Prostate gland (tissue), 2 donors: ENCODE measurements around the gene PLEKHM2. TPM values are rescaled to one million over a fixed set of nuclear protein-coding genes. Genes with fewer than 3 reads are reported as not detected.

ENCODE experiments used
- DNase-seq: peaks from one replicate; pipeline ENCODE4 v3.0.0-alpha.2; 2019; ENCODE audit warnings: low spot score
- H3K27ac ChIP-seq, 2 donors: fragments of 200-600 bp; sonication (generic); 2 replicates each; pipeline ENCODE4 v1.5.1; 2017 to 2019
- H3K27me3 ChIP-seq: fragments of 200-600 bp; sonication (generic); replicated peaks from 2 replicates; pipeline ENCODE4 v1.5.1; 2019; ENCODE audit not compliant: insufficient read depth
- H3K36me3 ChIP-seq, 2 donors: fragments of 200-600 bp; sonication (generic); 1 replicate in 1 of 2; 2 replicates in 1 of 2; pipeline versions ENCODE4 v1.5.1 to v1.8.1; 2017 to 2019
- H3K4me1 ChIP-seq: fragments of 200-600 bp; sonication (generic); replicated peaks from 2 replicates; pipeline ENCODE4 v1.5.1; 2019
- H3K4me3 ChIP-seq, 2 donors: fragments of 200-600 bp; sonication (generic); 2 replicates each; pipeline ENCODE4 v1.5.1; 2017 to 2019
- H3K9me3 ChIP-seq: fragments of 200-600 bp; sonication (generic); 2 replicates; pipeline ENCODE4 v1.5.1; 2017
- POLR2A ChIP-seq: fragments of 450-650 bp; IDR thresholded peaks from one replicate; pipeline ENCODE4 v1.6.1; 2016; ENCODE audit warnings: antibody characterized with exemption, mild to moderate bottlenecking
- POLR2AphosphoS5 ChIP-seq: sonication (generic); formaldehyde crosslinking; IDR thresholded peaks from one replicate; pipeline ENCODE4 v1.6.1; 2017; ENCODE audit warnings: antibody characterized with exemption
- WGBS: methylation state at CpG from one replicate; pipeline ENCODE4 v1.1.5; 2018; 5-methylcytosine and 5-hydroxymethylcytosine counted together
- intact Hi-C: fragments of 100-400 bp; cut with DNase I; formaldehyde crosslinking; loops from one replicate; pipeline ENCODE4 v1.14.2; 2022
- total RNA-seq, 2 donors: library from RNA; depleted of rRNA; stranded (reverse); fragments of >200 nt; gene quantifications; one replicate each; pipeline ENCODE4 v1.1.0, GENCODE V29; 2016
- TF ChIP-seq, protein P1 (sequence below), 4 experiments: fragments of 200-600 bp in 2 of 4; fragments of 450-650 bp in 2 of 4; sonication (generic) in 2 of 4; IDR thresholded peaks; 1 replicate in 3 of 4; 2 replicates in 1 of 4; pipeline ENCODE4 v1.5.1; 2016 to 2019; ENCODE audit warnings: antibody characterized with exemption in 4 of 4, mild to moderate bottlenecking in 2 of 4, moderate library complexity in 2 of 4

Gene PLEKHM2
- total RNA-seq, 2 donors from 2014 or later, result 29.0 to 60.4 TPM

- H3K36me3 ChIP-seq, result peaks cover 3 to 21% of the 10 kb centered on the region in 2 donors
These were observed 38.9 kb downstream of the PLEKHM2 start for GRCh38 chr1:15722836-15723532.

DNA sequence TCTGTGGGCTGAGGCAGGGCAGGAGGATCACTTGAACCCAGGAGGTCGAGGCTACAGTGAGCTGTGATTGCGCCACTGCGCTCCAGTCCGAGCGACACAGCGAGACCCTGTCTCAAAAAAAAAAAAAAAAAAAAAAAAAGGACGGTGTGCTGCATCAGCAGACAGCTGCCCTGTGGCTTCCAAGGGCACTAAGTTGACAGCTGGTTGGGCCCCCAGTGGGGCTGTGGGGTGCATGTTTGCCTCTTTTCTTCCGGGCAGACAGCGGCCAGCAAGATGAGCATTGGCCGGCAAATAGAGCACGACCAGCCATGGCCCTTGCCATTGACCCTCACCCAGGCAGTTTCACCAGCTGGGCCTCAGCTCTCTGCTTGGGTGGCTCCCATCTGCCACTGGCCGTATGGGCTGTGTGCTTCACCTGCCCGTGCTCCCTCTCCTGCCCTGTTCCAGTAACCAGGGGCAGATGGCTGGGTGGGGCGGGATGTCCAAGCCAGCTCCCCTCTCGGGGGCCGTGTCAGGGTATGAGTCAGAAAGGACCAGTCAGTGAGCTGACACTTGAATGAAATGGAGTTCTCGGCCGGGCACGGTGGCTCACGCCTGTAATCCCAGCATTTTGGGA, 39.6 kb downstream of the PLEKHM2 start:
- H3K4me1 ChIP-seq, result no peaks in the 10 kb centered on the region
- H3K36me3 ChIP-seq, result peaks cover 3 to 25% of the 10 kb centered on the region in 2 donors
- no peaks in the 10 kb centered on the region for H3K9me3 ChIP-seq
- 92% methylated on average over 20 of the region's 20 CpGs for WGBS
- DNase-seq, result no peak
- no peak overlapping the region for H3K27ac ChIP-seq
- no peaks in the 10 kb centered on the region for H3K27me3 ChIP-seq
- intact Hi-C loops, result no loop called here
- TF ChIP-seq POLR2A, result no peak
- TF ChIP-seq POLR2AphosphoS5, result no peak
- TF ChIP-seq, protein P1, sequence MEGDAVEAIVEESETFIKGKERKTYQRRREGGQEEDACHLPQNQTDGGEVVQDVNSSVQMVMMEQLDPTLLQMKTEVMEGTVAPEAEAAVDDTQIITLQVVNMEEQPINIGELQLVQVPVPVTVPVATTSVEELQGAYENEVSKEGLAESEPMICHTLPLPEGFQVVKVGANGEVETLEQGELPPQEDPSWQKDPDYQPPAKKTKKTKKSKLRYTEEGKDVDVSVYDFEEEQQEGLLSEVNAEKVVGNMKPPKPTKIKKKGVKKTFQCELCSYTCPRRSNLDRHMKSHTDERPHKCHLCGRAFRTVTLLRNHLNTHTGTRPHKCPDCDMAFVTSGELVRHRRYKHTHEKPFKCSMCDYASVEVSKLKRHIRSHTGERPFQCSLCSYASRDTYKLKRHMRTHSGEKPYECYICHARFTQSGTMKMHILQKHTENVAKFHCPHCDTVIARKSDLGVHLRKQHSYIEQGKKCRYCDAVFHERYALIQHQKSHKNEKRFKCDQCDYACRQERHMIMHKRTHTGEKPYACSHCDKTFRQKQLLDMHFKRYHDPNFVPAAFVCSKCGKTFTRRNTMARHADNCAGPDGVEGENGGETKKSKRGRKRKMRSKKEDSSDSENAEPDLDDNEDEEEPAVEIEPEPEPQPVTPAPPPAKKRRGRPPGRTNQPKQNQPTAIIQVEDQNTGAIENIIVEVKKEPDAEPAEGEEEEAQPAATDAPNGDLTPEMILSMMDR (IDR thresholded peaks at IDR 0.05), result no peak
- no peak overlapping the region for H3K4me3 ChIP-seq

More at GRCh38 chr1:15722836-15723532, 38.9 kb downstream of the PLEKHM2 start:
- Histone ChIP-seq H3K27me3 (no peaks in the 10 kb centered on the region), H3K9me3 (no peaks in the 10 kb centered on the region), H3K4me3 (no peak overlapping the region), H3K27ac (no peak overlapping the region), H3K4me1 (no peaks in the 10 kb centered on the region)
- TF ChIP-seq POLR2AphosphoS5 (no peak), POLR2A (no peak)
- TF ChIP-seq, protein P1 (IDR thresholded peaks at IDR 0.05), result no peak
- intact Hi-C loops, result no loop called here
- no peak for DNase-seq
- 86% methylated on average over 13 of the region's 13 CpGs for WGBS

DNA sequence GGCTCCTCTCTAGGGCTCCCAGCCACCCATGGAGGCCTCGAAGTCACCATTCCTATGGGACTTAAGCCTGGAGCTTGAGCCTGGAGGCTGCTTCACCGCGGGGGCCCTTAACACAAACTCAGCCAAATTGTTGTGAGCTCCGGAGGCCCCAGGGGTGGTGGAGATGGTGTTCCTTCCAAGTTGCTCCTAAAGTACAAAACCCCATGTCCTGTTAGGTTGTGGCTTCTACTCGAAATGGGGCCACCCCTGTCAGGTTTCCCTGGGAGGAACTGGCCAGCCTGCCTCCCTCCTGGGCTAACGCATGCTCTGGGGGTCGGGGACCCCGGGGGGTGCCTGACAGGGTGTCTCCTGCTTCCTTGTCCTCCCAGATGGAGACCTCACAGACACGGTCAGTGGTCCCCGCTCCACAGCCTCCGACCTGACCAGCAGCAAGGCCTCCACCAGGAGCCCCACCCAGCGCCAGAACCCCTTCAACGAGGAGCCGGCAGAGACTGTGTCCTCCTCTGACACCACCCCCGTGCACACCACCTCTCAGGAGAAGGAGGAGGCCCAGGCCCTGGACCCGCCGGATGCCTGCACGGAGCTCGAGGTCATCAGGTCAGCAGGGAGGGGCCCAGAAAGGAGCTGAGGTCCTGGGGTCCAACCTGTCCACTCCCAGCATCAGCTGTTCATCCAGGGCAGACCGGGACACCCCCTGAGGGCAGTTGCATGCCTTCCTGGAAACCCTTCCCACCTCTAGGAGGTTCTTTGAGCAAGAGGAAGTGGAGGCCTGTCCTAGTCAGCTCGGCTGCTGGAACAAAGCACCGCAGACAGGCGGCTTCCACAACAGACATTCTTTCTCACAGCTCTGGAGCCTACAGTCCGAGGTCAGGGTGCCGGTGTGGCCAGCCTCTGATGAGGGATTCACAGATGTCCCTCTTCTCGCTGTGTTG, 41.1 kb downstream of the PLEKHM2 start:
- Histone ChIP-seq H3K27ac (no peak overlapping the region), H3K36me3 (peaks cover 0 to 25% of the 10 kb centered on the region in 2 donors)
- 76% methylated on average over 23 of the region's 26 CpGs for WGBS

DNA sequence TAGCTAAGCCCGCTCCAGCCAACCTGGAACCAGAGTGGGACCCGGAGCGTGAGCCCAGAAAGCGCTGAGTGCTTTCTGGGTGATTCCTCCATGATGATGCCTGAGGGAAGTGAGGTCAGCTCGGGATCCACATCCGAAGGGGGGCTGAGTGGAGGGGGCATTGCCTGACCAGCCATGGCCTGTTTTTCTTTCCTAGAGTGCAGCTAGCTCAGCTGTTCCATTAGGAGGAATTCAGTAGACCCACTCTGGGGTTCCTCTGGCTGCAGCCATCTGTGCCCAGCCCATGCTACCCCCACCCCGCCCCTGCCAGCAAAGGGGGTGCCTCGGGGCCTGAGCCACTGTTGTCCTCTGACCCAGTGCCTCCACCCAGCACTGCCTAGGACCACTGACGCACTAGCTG, 42.4 kb downstream of the PLEKHM2 start:
- peaks cover 0 to 37% of the 10 kb centered on the region in 2 donors for H3K36me3 ChIP-seq
- intact Hi-C loops, result no loop called here

More for the DNA sequence above, 41.1 kb downstream of the PLEKHM2 start:
- H3K27me3 ChIP-seq, result no peaks in the 10 kb centered on the region
- TF ChIP-seq POLR2A, result no peak
- TF ChIP-seq POLR2AphosphoS5, result no peak
- TF ChIP-seq, protein P1 (IDR thresholded peaks at IDR 0.05), result no peak
- H3K4me1 ChIP-seq, result no peaks in the 10 kb centered on the region
- H3K9me3 ChIP-seq, result no peaks in the 10 kb centered on the region
- intact Hi-C loops, result no loop called here
- no peak overlapping the region for H3K4me3 ChIP-seq
- DNase-seq, result no peak

More for the DNA sequence above, 42.4 kb downstream of the PLEKHM2 start:
- no peaks in the 10 kb centered on the region for H3K27me3 ChIP-seq
- no peak for DNase-seq
- TF ChIP-seq POLR2A (no peak), POLR2AphosphoS5 (no peak)
- TF ChIP-seq, protein P1 (IDR thresholded peaks at IDR 0.05), result no peak
- no peaks in the 10 kb centered on the region for H3K9me3 ChIP-seq
- 87% methylated on average over 9 of the region's 9 CpGs for WGBS
- no peaks in the 10 kb centered on the region for H3K4me1 ChIP-seq
- no peak overlapping the region for H3K4me3 ChIP-seq
- no peak overlapping the region for H3K27ac ChIP-seq
